Motor neuron (in vitro differentiated cells): ENCODE data around the gene PTPRK. TPM values are rescaled to one million over a fixed set of nuclear protein-coding genes. Genes with fewer than 3 reads are reported as not detected.

ENCODE experiments used
- ATAC-seq, 8 experiments: fragments of 200-7000 bp; cut with Tn5 transposase; replicated peaks in 6 of 8; 2 replicates each; pipeline ENCODE4 v1.8.0; 2021; ENCODE audit warnings: mild to moderate bottlenecking in 8 of 8, moderate library complexity in 8 of 8
- H3K27ac ChIP-seq, 2 donors: fragments of 250-450 bp; sonication (Bioruptor Pico); 2 replicates each; pipeline ENCODE4 v1.9.0; 2021; ENCODE audit warnings: antibody characterized with exemption in 2 of 2, mild to moderate bottlenecking in 2 of 2, moderate library complexity in 1 of 2
- H3K4me1 ChIP-seq, 2 donors: fragments of 250-450 bp; sonication (Bioruptor Pico); replicated peaks in 1 of 2; 2 replicates each; pipeline ENCODE4 v1.6.1; 2021; ENCODE audit warnings: antibody characterized with exemption in 2 of 2, mild to moderate bottlenecking in 2 of 2, moderate library complexity in 1 of 2
- H3K4me3 ChIP-seq, 5 donors: fragments of 250-450 bp; sonication (Bioruptor Pico); 2 replicates each; pipeline ENCODE4 v1.9.0; 2021; ENCODE audit warnings: antibody characterized with exemption in 5 of 5, mild to moderate bottlenecking in 5 of 5, moderate library complexity in 4 of 5
- WGBS, 10 experiments: fragments of 450-650 bp; shearing (Covaris generic); methylation state at CpG; one replicate each; pipeline ENCODE4 v1.0.0; 2022; 5-methylcytosine and 5-hydroxymethylcytosine counted together
- in situ Hi-C, 9 experiments: fragments of 400-800 bp; cut with MboI; loops; one replicate each; pipeline ENCODE4 v1.15.0; 2021; ENCODE audit warnings: low sequenced_read_pairs in 9 of 9, low pct_unique_long_range_greater_than_20kb in 2 of 9; ENCODE audit not compliant: unreplicated experiment in 9 of 9
- total RNA-seq, 8 experiments: library from RNA; unstranded; fragments of 300-600 nt; gene quantifications; 2 replicates each; pipeline versions ENCODE4 v1.2.3 to v1.2.4, GENCODE V29; 2022

PTPRK gene
- total RNA-seq, 8 experiments from 2014 or later: 14.4 to 93.9 (median 26.3) TPM

GRCh38 chr6:128512296-128512695, 8.1 kb downstream of the PTPRK start:
- 48 to 100% (median 86%) methylated on average over 1 to 2 of the region's 2 CpGs for WGBS, 10 experiments
- in situ Hi-C loops: loop anchor here in 2 of 9 experiments (25.0 kb wide), 2 partner anchors 175 to 775 kb away; no protein-coding TSS in a partner anchor
- no peak for ATAC-seq
- H3K4me3 ChIP-seq: no peak overlapping the region
- H3K4me1 ChIP-seq: peaks cover 12 to 13% of the 10 kb centered on the region in 2 donors
- H3K27ac ChIP-seq: no peak overlapping the region

GRCh38 chr6:128511506-128511905, 8.9 kb downstream of the PTPRK start:
- in situ Hi-C loops: loop anchor here in 2 of 9 experiments (25.0 kb wide), 2 partner anchors 174 to 774 kb away; no protein-coding TSS in a partner anchor
- 31 to 100% (median 90%) methylated on average over 3 to 5 of the region's 5 CpGs; no CpG with 5 or more reads in 1 of the 10 experiments for WGBS, 10 experiments

GRCh38 chr6:128509709-128510108, 10.7 kb downstream of the PTPRK start:
- whole genome bisulfite sequencing, 10 experiments: 13 to 100% (median 50%) methylated on average over 1 of the region's 1 CpG; no CpG with 5 or more reads in 3 of the 10 experiments
- H3K27ac ChIP-seq: no peak overlapping the region
- no peak overlapping the region for H3K4me3 ChIP-seq
- no peak for ATAC-seq
- in situ Hi-C loops: loop anchor here in 2 of 9 experiments (25.0 kb wide), 2 partner anchors 172 to 772 kb away; no protein-coding TSS in a partner anchor
- peaks cover 0 to 5% of the 10 kb centered on the region in 2 donors for H3K4me1 ChIP-seq

More at GRCh38 chr6:128511506-128511905, 8.9 kb downstream of the PTPRK start:
- H3K27ac ChIP-seq: no peak overlapping the region
- no peak for ATAC-seq
- H3K4me1 ChIP-seq: peaks cover 8 to 12% of the 10 kb centered on the region in 2 donors
- no peak overlapping the region for H3K4me3 ChIP-seq

GRCh38 chr6:128508588-128509296, 11.7 kb downstream of the PTPRK start:
- in situ Hi-C loops: loop anchor here in 2 of 9 experiments (25.0 kb wide), 2 partner anchors 171 to 771 kb away; no protein-coding TSS in a partner anchor
- Histone ChIP-seq H3K4me1 (peaks cover 0 to 5% of the 10 kb centered on the region in 2 donors), H3K4me3 (no peak overlapping the region), H3K27ac (no peak overlapping the region)
- WGBS, 10 experiments: 3 to 100% (median 82%) methylated on average over 1 to 13 of the region's 15 CpGs
- ATAC-seq: peak in 7 of 8 experiments; percentile 79 to 99 (median 86)

- no peak overlapping the region for H3K27ac ChIP-seq
- peak in 7 of 8 experiments; percentile 21 to 98 (median 55) for ATAC-seq
- H3K4me1 ChIP-seq: peaks cover 0 to 5% of the 10 kb centered on the region in 2 donors
- H3K4me3 ChIP-seq: no peak overlapping the region
- in situ Hi-C loops: loop anchor here in 2 of 9 experiments (25.0 kb wide), 2 partner anchors 170 to 770 kb away; no protein-coding TSS in a partner anchor
- WGBS, 10 experiments: 0 to 100% (median 82%) methylated on average over 1 to 5 of the region's 5 CpGs; no CpG with 5 or more reads in 1 of the 10 experiments
Measured at GRCh38 chr6:128507337-128508310, 12.8 kb downstream of the PTPRK start.

GRCh38 chr6:128505603-128506002, 14.8 kb downstream of the PTPRK start:
- in situ Hi-C loops: loop anchor here in 2 of 9 experiments (25.0 kb wide), 2 partner anchors 168 to 768 kb away; no protein-coding TSS in a partner anchor
- Histone ChIP-seq H3K4me3 (no peak overlapping the region), H3K4me1 (peaks cover 0 to 5% of the 10 kb centered on the region in 2 donors), H3K27ac (no peak overlapping the region)
- WGBS, 10 experiments: 17 to 78% (median 60%) methylated on average over 1 to 2 of the region's 2 CpGs; no CpG with 5 or more reads in 1 of the 10 experiments
- ATAC-seq: no peak

- no peak overlapping the region for H3K27ac ChIP-seq
- 70 to 100% (median 95%) methylated on average over 1 to 3 of the region's 3 CpGs; no CpG with 5 or more reads in 2 of the 10 experiments for WGBS, 10 experiments
Measured at GRCh38 chr6:128504003-128504654, 16.3 kb downstream of the PTPRK start.

GRCh38 chr6:128500749-128501600, 19.4 kb downstream of the PTPRK start:
- in situ Hi-C loops: loop anchor here in 2 of 9 experiments (25.0 kb wide), 2 partner anchors 164 to 764 kb away; no protein-coding TSS in a partner anchor

More at GRCh38 chr6:128504003-128504654, 16.3 kb downstream of the PTPRK start:
- in situ Hi-C loops: loop anchor here in 2 of 9 experiments (25.0 kb wide), 2 partner anchors 167 to 767 kb away; no protein-coding TSS in a partner anchor
- H3K4me3 ChIP-seq: no peak overlapping the region
- no peak for ATAC-seq
- H3K4me1 ChIP-seq: peaks cover 0 to 5% of the 10 kb centered on the region in 2 donors

GRCh38 chr6:128500014-128500413, 20.4 kb downstream of the PTPRK start:
- Histone ChIP-seq H3K4me3 (no peak overlapping the region), H3K27ac (no peak overlapping the region), H3K4me1 (no peaks in the 10 kb centered on the region)
- in situ Hi-C loops: loop anchor here in 2 of 9 experiments (25.0 kb wide), 2 partner anchors 163 to 763 kb away; no protein-coding TSS in a partner anchor
- ATAC-seq: peak in 5 of 8 experiments; percentile 36 to 76 (median 44)

More at GRCh38 chr6:128500749-128501600, 19.4 kb downstream of the PTPRK start:
- Histone ChIP-seq H3K4me3 (no peak overlapping the region), H3K27ac (no peak overlapping the region), H3K4me1 (no peaks in the 10 kb centered on the region)
- no peak for ATAC-seq
- WGBS, 10 experiments: 58 to 100% (median 89%) methylated on average over 1 to 6 of the region's 7 CpGs

GRCh38 chr6:128499079-128499731, 21.2 kb downstream of the PTPRK start:
- Histone ChIP-seq H3K27ac (no peak overlapping the region), H3K4me1 (peaks cover 3 to 4% of the 10 kb centered on the region in 2 donors), H3K4me3 (no peak overlapping the region)
- in situ Hi-C loops: no loop called here
- ATAC-seq: no peak
- 13 to 82% (median 60%) methylated on average over 1 to 4 of the region's 4 CpGs for WGBS, 10 experiments

GRCh38 chr6:128498234-128498633, 22.2 kb downstream of the PTPRK start:
- H3K4me3 ChIP-seq: no peak overlapping the region
- peaks cover 4% of the 10 kb centered on the region in 2 donors for H3K4me1 ChIP-seq
- H3K27ac ChIP-seq: no peak overlapping the region
- in situ Hi-C loops: no loop called here
- WGBS, 10 experiments: 0 to 44% (median 17%) methylated on average over 2 of the region's 2 CpGs; no CpG with 5 or more reads in 3 of the 10 experiments
- peak in 3 of 8 experiments; percentile 45 to 88 (median 50) for ATAC-seq
